ENCODE measurements around the gene ZNHIT2.

GRCh38 chr11:65121865-65122696 lies 4.6 kb upstream of the ZNHIT2 start, which contains the start of the genes FAU and MRPL49:
- TF ChIP-seq CTCF (conservative IDR thresholded peaks at IDR 0.05) (no peak), ZFX (IDR thresholded peaks at IDR 0.05) (peak; percentile 67; the same call in 1 of the 2 replicates)

All from C4-2B (cell line).